ENCODE measurements around the gene TBL2.
A peak's percentile ranks its signal among the peaks of the same experiment; 100 is the strongest.
"Not testable (repeated sequence)": the region's sequence is repeated elsewhere in the genome, so short reads cannot be mapped to it uniquely, and the experiment has no call there.

TBL2 gene

DNA sequence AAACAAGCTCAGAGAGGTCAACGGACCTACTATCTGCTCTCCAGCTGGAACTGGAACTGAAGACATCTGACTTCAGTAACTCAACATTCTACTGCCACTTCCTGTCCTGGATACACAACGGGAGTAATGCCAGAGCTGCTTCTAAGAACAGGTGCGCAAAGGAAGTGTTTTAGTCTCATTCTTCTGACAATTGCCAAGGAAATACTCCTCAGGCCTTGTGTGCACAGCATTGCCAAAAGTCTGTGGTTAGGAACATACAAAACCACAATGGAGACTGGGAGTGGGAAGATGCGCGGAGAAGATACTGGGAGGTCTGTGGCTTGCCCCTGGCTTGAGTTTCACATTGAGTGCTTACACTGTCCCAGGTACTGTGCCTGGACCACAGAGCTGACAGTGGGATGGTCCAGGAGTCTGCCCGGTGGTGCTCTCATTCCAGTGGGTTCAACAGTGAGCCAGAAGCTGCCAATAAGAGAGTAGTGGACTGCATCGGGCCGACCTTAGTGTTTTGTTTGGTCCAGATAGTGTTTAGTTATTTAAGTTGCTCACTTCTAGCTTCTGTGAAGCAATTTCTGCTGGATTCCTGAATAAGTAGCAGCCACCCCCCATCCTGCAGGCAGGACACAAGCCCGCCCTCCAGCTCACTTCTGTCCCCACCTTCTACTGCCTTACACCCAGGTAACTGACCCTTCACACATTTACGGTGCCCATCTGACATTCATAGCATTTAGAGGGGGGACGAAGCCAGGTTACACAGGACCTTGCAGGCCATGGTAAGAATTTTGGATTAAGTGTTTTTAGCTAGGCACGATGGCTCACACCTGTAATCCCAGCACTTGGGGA, 10.3 kb downstream of the TBL2 start:
- DNase-seq: no peak

DNA sequence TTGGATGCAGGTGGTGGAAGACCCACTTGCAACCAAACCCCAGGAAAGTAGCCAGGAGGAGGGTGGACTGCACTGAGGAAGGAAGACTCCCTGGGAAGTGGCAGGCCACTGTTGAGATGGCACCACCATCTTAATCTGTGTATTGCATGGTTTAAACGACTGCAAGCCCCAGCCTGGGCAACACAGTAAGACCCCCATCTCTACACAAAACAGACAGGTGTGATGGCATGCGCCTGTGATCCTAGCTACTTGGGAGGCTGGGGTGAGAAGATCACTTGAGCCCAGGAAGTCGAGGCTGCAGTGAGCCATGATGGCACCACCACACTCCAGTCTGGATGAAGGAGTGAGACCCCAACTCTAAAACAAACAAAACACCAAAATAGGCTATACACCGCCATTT, 11.2 kb downstream of the TBL2 start:
- DNase-seq: no peak

DNA sequence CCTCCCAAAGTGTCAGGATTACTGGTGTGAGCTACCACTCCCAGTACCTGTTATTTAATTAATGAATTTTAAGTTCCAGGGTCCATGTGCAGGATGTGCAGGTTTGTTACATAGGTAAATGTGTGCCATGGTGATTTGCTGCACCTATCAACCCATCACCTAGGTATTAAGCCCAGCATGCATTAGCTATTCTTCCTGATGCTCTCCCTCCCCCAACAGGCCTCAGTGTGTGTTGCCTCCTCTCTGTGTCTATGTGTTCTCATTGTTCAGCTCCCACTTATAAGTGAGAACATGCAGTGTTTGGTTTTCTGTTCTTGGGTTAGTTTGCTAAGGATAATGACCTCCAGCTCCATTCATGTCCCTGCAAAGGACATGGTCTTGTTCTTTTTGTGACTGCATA, 11.9 kb downstream of the TBL2 start:
- DNase-seq: not testable (repeated sequence)

DNA sequence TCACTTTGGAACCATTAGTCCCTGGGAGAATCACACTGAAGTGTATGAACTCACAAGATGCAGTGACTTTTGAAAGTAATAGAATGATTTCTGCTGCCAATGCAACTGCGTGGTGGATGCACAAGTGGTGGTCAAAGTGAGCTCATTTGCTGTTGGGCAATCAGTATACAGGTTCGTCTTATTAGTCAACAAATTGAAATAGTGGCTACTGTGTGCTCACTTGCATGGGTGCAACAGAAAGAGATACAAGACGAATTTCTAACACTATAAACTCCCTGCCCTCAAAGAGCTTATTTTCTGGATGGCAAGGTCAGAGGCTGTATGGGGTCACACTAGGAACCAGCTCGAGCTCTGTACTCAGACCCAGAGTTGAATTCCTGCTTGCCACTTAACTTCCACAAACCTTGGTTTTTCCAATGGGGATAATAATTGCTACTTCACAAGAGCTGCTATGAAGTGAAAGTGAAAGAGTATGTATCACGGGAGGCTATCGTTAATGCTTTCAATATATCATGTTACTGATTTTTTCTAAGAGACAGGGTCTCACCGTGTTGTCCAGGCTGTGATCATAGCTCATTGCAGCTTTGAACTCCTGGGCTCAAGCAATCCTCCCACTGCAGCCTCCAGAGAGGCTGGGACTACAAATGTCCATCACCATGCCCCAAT, 12.6 kb downstream of the TBL2 start:
- no peak for DNase-seq

GRCh38 chr7:73560109-73560835, 18.1 kb downstream of the TBL2 start:
- DNase-seq: no peak

GRCh38 chr7:73557397-73558257, 20.8 kb downstream of the TBL2 start, which contains the start of gene BCL7B:
BCL7B (minus strand) TSS chr7:73557690; CDS start chr7:73557578, 112 bp downstream.
- peak; percentile 38 for DNase-seq

- DNase-seq: peak; percentile 86
Observed at GRCh38 chr7:73557108-73557396, 21.3 kb downstream of the TBL2 start.

- no peak for DNase-seq
Observed at GRCh38 chr7:73556208-73557107, 21.9 kb downstream of the TBL2 start.

GRCh38 chr7:73555411-73555982, 22.9 kb downstream of the TBL2 start:
- DNase-seq: no peak

- not testable (repeated sequence) for DNase-seq
Observed at GRCh38 chr7:73550093-73550492, 28.3 kb downstream of the TBL2 start.

- no peak for DNase-seq
Observed at GRCh38 chr7:73549176-73549575, 29.2 kb downstream of the TBL2 start.

GRCh38 chr7:73547841-73548240, 30.5 kb downstream of the TBL2 start:
- DNase-seq: no peak

DNA sequence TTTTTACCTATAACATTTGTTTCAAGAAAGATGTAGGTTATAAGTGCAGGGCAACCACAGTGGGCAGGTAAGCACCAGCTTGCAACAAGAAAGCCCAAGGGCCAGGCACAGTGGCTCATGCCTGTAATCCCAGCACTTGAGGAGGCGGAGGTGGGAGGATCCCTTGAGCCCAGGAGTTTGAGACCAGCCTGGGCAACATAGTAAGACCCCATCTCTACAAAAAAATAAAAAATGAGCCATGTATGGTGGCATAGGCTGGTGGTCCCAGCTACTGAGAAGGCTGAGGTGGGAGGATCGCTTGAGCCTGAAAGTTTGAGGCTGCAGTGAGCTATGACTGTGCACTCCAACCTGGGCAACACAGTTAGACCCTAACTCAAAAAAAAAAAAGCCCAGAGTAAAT, 33.7 kb downstream of the TBL2 start:
- no peak for DNase-seq

DNA sequence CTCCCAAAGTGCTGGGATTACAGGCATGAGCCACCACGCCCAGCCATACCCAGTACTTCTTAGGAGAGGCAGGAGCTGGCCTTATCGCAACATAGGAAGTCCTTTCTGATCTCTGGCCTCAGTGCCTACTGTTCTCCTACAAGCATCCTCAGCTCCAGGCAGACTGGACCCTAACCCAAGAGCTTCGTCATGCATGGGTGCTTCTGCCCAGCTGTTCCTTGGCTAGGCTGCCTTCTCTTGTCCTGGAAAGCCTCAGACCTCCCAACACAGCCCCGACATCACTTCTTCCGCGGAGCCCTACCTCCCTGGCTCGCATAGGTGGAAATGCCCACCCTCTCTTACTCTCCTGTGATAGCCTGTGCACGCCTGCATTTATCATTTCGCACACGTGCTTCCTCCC, 36.7 kb downstream of the TBL2 start:
- no peak for DNase-seq

DNA sequence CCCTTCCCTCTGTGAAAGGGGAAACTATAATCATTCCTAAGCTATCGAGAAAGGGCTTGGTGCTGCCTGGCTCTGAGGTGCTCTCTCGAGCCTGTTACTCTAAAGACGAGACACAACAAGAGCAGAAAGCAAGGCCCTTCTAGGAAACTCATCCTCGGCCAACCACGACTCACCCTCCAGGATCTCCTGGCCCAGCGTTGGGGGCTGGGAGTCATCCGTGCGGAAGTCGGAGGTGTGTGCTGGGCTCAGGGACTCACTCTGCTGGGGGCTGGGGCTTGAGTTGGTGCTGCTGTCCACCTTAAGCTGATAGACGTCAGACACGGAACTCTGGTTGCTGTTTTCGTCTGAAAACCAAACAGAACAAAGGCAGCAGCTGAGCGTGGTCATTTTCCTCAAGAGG, 38.7 kb downstream of the TBL2 start:
- DNase-seq: no peak

- DNase-seq: not testable (repeated sequence)
Observed at GRCh38 chr7:73538510-73538909, 39.9 kb downstream of the TBL2 start.

DNA sequence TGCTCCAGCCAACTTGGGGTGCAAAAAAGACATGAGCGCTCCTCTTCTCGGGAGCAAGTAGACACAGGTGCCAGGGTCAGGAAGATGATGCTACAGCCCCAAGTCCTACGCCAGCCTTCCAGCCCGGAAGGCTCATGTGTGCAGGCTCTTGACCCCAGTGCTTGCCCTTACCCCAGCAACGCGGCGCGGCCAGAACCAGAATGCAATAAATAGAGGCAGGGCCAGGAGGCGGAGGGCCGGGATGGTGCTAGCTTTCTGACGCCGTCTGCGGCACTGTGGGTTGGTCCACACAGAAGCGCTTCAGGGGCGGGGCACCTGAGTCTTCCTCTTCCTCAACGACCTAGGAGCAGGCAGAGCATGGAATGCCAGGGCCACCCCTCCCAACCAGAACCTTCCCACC, 41.3 kb downstream of the TBL2 start:
- no peak for DNase-seq

- no peak for DNase-seq
Observed at GRCh38 chr7:73536479-73536878, 41.9 kb downstream of the TBL2 start.

GRCh38 chr7:73535918-73536317, 42.5 kb downstream of the TBL2 start:
- DNase-seq: not testable (repeated sequence)

GRCh38 chr7:73533742-73534141, 44.6 kb downstream of the TBL2 start:
- DNase-seq: no peak

DNA sequence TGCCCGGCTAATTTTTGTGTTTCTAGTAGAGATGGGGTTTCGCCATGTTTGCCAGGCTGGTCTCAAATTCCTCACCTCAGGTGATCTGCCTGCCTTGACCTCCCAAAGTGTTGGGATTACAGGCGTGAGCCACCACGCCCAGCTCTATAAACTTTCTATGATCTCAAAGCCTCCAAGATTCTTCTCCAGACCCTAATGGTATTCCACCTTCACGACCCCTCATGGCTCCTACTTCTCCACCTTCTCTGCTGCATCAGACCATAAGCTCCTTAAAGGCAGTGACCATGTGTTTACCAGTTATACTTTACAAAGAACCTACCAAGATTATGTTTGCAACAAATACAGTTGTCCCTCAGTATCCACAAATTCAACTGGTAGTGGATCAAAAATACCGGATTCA, 46.2 kb downstream of the TBL2 start:
- no peak for DNase-seq
